ENCODE measurements around the gene CLPSL2.

Gene CLPSL2

DNA sequence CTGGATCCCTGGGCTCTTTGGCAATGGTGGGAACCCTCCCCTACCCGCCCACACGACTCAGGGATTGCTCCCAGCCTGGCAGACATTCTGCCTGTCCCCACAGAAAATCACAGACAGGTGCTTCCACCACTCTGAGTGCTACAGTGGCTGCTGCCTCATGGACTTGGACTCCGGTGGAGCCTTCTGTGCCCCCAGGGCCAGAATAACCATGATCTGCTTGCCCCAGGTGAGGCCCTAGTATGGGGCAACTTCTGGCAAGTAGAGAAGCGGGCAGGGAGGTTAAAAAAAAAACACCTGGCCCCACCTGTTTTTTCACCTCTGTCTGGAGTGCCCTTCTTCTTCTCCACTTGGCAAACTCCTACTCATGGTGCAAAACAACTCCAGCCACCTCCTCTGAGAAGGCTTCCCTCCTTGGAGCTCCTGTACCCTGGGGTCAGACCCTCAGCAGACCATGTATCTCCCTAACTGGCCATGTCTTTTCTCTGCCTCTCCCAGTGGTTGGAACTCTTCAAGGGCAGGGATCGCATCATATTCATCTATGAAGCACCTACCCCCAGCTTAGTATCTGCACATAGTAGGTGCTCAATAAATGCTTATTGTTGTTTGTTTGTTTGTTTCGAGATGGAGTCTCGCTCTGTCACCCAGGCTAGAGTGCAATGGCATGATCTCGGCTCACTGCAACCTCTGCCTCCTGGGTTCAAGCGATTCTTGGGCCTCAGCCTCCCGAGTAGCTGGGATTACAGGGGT is 1.1 kb downstream of the CLPSL2 start:
- no peak for DNase-seq (ENCODE audit: low read depth)
- no peak overlapping the region for H3K4me3 ChIP-seq (ENCODE audit: low read length)
- TF ChIP-seq, protein P1, sequence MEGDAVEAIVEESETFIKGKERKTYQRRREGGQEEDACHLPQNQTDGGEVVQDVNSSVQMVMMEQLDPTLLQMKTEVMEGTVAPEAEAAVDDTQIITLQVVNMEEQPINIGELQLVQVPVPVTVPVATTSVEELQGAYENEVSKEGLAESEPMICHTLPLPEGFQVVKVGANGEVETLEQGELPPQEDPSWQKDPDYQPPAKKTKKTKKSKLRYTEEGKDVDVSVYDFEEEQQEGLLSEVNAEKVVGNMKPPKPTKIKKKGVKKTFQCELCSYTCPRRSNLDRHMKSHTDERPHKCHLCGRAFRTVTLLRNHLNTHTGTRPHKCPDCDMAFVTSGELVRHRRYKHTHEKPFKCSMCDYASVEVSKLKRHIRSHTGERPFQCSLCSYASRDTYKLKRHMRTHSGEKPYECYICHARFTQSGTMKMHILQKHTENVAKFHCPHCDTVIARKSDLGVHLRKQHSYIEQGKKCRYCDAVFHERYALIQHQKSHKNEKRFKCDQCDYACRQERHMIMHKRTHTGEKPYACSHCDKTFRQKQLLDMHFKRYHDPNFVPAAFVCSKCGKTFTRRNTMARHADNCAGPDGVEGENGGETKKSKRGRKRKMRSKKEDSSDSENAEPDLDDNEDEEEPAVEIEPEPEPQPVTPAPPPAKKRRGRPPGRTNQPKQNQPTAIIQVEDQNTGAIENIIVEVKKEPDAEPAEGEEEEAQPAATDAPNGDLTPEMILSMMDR (conservative IDR thresholded peaks at IDR 0.05; ENCODE audit: low read length), result no peak

DNA sequence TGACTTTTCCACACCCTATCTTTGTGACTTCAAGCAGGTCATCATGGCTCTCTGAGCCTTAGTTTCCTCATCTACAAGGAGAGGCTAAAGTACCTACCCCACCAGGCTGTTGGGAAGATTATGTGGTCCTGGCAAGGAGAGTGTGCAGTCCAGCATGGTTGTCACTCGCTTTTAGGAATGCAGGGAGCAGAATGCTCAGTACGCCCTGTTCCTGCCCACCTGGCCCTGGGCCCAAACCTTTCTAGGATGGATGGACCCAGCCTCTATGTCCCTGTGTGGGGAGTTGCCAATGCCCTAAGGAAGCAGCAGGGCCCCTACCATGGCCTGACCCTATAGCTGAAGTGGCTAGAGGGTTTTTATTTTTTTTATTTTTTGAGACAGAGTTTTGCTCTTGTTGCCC is 2.0 kb downstream of the CLPSL2 start:
- no peak for DNase-seq (ENCODE audit: low read depth)
- H3K4me3 ChIP-seq (ENCODE audit: low read length), result no peak overlapping the region
- TF ChIP-seq, protein P1 (conservative IDR thresholded peaks at IDR 0.05; ENCODE audit: low read length), result no peak

DNA sequence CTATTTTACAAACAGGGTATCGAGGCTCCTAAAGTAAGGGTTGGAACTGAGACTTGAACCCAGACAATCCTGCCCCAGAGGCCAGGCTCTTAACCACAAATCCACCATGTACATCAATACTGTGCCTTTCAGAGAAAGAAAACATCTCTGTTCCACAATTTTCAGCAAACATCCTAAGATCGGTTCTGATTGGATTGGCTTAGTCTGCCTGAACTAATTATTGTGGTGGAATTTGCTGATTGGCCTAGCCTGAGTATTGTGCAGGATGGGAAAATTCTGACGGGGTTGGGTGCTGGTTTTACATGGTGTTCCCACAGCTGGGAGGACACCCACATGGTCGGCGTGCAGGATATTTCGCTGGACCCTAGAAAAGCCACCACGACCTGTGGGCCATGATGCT is 4.3 kb downstream of the CLPSL2 start, which contains the start of gene CLPSL1:
Gene CLPSL1 (plus strand): TSS at position 301 of the 400 bp plus-strand sequence. CDS start 92 bp downstream, at position 393.
- H3K4me3 ChIP-seq (ENCODE audit: low read length), result no peak within 1 kb of the TSS
- TF ChIP-seq, protein P1 (conservative IDR thresholded peaks at IDR 0.05; ENCODE audit: low read length), result no peak
- no peak for DNase-seq (ENCODE audit: low read depth)

DNA sequence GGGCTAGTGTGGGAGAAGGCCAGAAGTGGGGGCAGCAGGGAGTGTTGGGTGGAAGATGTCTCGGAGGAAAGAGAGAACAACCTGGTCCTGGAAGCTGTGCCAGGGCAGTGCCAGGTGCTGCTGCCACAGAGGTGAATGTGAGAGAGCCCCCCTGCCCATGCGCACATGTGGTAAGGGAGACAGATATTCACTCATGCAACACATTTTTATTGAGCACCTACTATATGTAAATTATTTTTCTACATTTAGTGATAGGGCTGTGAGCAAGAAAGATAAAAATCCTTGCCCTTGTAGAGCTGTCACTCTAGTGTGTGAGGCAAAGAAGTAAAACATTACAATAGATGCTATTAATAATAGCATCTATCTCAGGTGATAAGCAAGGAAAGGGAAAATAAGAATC is 4.9 kb downstream of the CLPSL2 start:
- DNase-seq (ENCODE audit: low read depth), result no peak
- no peak overlapping the region for H3K4me3 ChIP-seq (ENCODE audit: low read length)
- TF ChIP-seq, protein P1 (conservative IDR thresholded peaks at IDR 0.05; ENCODE audit: low read length), result no peak

DNA sequence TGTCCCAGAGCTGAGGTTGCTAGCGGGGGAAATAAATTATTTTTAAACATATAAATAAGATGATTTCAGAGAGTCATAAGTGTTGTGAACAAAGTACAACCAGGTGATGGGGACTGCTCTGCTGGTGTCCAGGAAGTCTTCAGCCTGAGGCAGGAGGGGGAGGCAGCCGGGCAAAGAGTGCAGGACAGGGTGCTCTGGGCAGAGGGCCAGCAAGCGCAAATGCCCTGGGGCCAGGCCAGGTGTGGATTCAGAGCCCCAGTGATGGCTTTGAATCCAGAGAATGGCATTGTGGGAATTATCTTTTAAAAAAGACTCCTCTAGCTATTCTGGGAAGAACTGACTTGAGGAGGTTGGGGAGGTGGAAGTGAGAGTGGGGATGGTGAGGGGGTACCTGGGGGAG is 6.0 kb downstream of the CLPSL2 start:
- no peak for DNase-seq (ENCODE audit: low read depth)
- TF ChIP-seq, protein P1 (conservative IDR thresholded peaks at IDR 0.05; ENCODE audit: low read length), result no peak
- H3K4me3 ChIP-seq (ENCODE audit: low read length), result no peak overlapping the region

DNA sequence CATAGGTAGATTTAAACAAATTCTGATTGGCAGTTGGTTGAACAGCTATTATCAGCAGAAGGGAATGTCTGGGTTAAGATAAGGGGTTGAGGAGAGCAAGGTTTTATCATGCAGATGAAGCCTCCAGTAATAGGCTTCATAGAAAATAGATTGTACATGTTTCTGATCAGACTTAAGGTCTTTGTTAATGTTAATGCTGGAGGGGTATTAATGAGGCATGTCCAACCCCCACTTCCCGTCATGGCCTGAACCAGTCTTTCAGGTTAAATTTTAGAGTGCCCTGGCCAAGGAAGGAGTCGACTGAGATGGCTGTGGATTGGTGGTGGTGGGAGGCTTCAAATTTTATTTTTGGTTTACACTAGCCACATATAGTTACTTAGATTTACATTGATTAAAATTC is 7.8 kb downstream of the CLPSL2 start:
- DNase-seq (ENCODE audit: low read depth), result no peak
- TF ChIP-seq, protein P1 (conservative IDR thresholded peaks at IDR 0.05; ENCODE audit: low read length), result no peak
- no peak overlapping the region for H3K4me3 ChIP-seq (ENCODE audit: low read length)

DNA sequence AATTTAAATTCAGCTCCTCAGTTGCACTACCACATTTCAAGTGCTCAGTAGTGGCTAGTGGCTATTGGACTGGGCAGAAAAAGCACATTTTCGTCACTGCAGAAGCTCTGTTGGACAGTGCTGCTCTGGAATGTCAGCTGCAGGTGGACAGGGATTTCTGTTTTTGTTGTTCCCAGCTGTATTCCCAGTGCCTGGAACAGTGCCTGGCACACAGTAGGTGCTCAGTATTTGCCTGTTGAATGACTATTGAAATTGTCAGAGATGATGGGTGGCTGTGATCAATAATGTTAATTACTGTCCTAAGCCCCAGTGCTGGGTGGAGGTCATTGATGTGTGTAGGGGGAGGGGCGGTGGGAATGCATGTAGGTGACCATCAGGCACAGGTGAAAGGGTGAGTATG is 9.9 kb downstream of the CLPSL2 start:
- TF ChIP-seq, protein P1 (conservative IDR thresholded peaks at IDR 0.05; ENCODE audit: low read length), result no peak
- H3K4me3 ChIP-seq (ENCODE audit: low read length), result no peak overlapping the region
- no peak for DNase-seq (ENCODE audit: low read depth)
